ENCODE results near the gene ZNHIT2. TPM values are rescaled to one million over a fixed set of nuclear protein-coding genes. Genes with fewer than 3 reads are reported as not detected.

The ZNHIT2 gene
- total and polyA plus RNA-seq, 10 of the 15 experiments (the other 5 are each of a cell fraction or from before 2014, with no cell fraction given), result 0.24 to 20.4 (median 15.5) TPM; not detected in 1

DNA sequence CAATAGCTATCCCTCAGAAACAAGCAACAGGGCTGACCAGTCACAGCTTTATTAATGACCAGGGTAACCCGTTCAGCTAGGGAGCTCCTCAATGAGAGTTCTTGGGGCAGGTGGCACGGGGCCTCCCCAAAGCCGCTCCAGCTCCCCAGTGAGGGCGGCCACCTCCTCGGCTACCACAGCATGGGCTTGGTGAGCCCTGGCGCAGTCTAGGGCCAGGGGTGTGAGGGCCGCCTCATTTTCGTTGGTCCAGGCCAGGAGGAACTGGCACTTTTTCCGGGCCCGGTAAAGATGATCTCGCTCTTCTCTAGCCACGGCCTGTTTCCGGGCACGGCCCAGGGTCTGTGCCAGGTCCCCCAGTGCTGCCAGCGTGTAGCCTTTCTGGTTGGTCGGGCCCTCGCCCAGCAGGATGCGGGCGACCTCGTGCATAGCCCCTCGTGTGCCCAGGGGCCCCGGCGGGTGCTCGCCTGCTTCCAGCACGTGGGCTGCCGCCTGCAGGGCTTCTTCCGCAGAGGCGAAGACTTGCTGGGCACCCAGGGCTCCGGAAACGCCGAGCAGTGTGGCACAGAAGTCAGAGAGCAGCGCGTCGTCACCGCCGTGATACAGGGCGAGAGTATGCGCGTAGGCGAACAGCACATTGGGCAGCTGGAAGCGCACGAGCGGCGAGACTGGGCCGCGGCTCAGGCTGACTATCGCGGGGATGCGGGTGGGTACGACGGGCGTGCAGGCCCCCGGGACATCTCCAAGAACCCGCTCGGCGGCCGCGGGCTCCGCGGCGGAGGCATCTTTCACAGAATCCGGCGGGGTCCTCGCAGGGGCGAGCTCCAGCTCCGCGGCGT, 913 bp downstream of the ZNHIT2 start:
- intact Hi-C loops (cut with micrococcal nuclease; ENCODE audit: unreplicated experiment), result loop anchor here (1.0 to 10.0 kb wide), 5 partner anchors 76 to 342 kb away; partner anchors contain the start of genes DPF2, SAC3D1 and SF1
- ChIA-PET RAD21 (ENCODE audit: unreplicated experiment) (interaction anchor here (0.7 to 2.3 kb wide), 7 partner anchors 18 to 338 kb away, joined by 3 to 12 read pairs (median 5); partner anchors contain the start of genes CAPN1, SF1 and SYVN1), SMC1A (ENCODE audit: uncharacterized antibody, unreplicated experiment) (interaction anchor here (1.0 to 2.8 kb wide), 6 partner anchors 17 to 269 kb away, joined by 3 to 11 read pairs (median 7); partner anchors contain the start of genes ARL2 and SYVN1), CTCF (interaction anchor here (0.8 to 3.5 kb wide), 17 partner anchors 13 to 338 kb away, joined by 3 to 37 read pairs (median 5); partner anchors contain the start of genes ARL2, CAPN1, PPP2R5B and SF1), POLR2A (interaction anchor here (1.0 to 1.5 kb wide), 4 partner anchors 9 to 66 kb away, joined by 3 to 7 read pairs (median 5); partner anchors contain the start of genes CAPN1 and SYVN1)
- no TSS peak for BruUV-seq (replicated peaks)
- DNase-seq (ENCODE audit: low read depth, low spot score), result no peak
- Histone ChIP-seq H3K4me3 (peak overlapping the region; percentile 76), H3K79me2 (ENCODE audit: control insufficient read depth, insufficient read depth, low read length) (peaks cover 39% of the 10 kb centered on the region), H3K27me3 (replicated peaks in 1 of 2; ENCODE audit: control insufficient read depth in 2 of 2, insufficient read depth in 2 of 2, low read length in 1 of 2) (no peaks in the 10 kb centered on the region), H3K27ac (ENCODE audit: control insufficient read depth, insufficient read depth) (peak overlapping the region; percentile 68), H3K4me1 (ENCODE audit: control insufficient read depth, insufficient read depth, low read length) (peaks cover 29% of the 10 kb centered on the region), H2AFZ (ENCODE audit: control insufficient read depth, low read depth, low read length) (no peak overlapping the region; the same call in 1 of the 2 replicates), H3K9me3 (replicated peaks; ENCODE audit: control insufficient read depth, insufficient read depth, low read length) (no peaks in the 10 kb centered on the region), H3K4me2 (ENCODE audit: control insufficient read depth, insufficient read depth) (peak overlapping the region; percentile 90), H3K36me3 (ENCODE audit: control insufficient read depth in 2 of 2, insufficient read depth in 2 of 2, low read length in 1 of 2) (peaks cover 9 to 19% of the 10 kb centered on the region in 2 experiments), H3K9ac (ENCODE audit: control insufficient read depth, insufficient read depth, low read length) (peak overlapping the region; percentile 75), H4K20me1 (ENCODE audit: control insufficient read depth, insufficient read depth) (no peaks in the 10 kb centered on the region; the same call in 1 of the 2 replicates)
- ATAC-seq, result no peak
- 20% methylated on average over 67 of the region's 68 CpGs for WGBS (ENCODE audit: insufficient coverage, insufficient replicate concordance, low lambda C conversion rate, missing lambda C conversion rate)
- FAIRE-seq, result no peak
- in situ Hi-C loops (cut with MboI), result no loop called here
- no peak for TF ChIP-seq GABPA (IDR thresholded peaks at IDR 0.05; ENCODE audit: low read depth)
- no peak for TF ChIP-seq SREBF2 (IDR thresholded peaks at IDR 0.05; ENCODE audit: low read length)
- TF ChIP-seq, protein P1, sequence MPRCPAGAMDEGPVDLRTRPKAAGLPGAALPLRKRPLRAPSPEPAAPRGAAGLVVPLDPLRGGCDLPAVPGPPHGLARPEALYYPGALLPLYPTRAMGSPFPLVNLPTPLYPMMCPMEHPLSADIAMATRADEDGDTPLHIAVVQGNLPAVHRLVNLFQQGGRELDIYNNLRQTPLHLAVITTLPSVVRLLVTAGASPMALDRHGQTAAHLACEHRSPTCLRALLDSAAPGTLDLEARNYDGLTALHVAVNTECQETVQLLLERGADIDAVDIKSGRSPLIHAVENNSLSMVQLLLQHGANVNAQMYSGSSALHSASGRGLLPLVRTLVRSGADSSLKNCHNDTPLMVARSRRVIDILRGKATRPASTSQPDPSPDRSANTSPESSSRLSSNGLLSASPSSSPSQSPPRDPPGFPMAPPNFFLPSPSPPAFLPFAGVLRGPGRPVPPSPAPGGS (IDR thresholded peaks at IDR 0.05; ENCODE audit: borderline replicate concordance, insufficient read depth, low read depth, low read length, poor library complexity, severe bottlenecking), result peak; percentile 9
- peak; percentile 0; the same call in 1 of the 2 replicates for TF ChIP-seq POLR2A (IDR thresholded peaks at IDR 0.05; ENCODE audit: low read depth, low read length)
- TF ChIP-seq SIX5 (IDR thresholded peaks at IDR 0.05; ENCODE audit: low read depth, low read length, severe bottlenecking), result no peak
- no peak for TF ChIP-seq CHD1 (IDR thresholded peaks at IDR 0.05; ENCODE audit: low read depth, low read length)
- TF ChIP-seq, protein P2, sequence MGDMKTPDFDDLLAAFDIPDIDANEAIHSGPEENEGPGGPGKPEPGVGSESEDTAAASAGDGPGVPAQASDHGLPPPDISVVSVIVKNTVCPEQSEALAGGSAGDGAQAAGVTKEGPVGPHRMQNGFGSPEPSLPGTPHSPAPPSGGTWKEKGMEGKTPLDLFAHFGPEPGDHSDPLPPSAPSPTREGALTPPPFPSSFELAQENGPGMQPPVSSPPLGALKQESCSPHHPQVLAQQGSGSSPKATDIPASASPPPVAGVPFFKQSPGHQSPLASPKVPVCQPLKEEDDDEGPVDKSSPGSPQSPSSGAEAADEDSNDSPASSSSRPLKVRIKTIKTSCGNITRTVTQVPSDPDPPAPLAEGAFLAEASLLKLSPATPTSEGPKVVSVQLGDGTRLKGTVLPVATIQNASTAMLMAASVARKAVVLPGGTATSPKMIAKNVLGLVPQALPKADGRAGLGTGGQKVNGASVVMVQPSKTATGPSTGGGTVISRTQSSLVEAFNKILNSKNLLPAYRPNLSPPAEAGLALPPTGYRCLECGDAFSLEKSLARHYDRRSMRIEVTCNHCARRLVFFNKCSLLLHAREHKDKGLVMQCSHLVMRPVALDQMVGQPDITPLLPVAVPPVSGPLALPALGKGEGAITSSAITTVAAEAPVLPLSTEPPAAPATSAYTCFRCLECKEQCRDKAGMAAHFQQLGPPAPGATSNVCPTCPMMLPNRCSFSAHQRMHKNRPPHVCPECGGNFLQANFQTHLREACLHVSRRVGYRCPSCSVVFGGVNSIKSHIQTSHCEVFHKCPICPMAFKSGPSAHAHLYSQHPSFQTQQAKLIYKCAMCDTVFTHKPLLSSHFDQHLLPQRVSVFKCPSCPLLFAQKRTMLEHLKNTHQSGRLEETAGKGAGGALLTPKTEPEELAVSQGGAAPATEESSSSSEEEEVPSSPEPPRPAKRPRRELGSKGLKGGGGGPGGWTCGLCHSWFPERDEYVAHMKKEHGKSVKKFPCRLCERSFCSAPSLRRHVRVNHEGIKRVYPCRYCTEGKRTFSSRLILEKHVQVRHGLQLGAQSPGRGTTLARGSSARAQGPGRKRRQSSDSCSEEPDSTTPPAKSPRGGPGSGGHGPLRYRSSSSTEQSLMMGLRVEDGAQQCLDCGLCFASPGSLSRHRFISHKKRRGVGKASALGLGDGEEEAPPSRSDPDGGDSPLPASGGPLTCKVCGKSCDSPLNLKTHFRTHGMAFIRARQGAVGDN (IDR thresholded peaks at IDR 0.05), result no peak
- no peak for TF ChIP-seq CEBPB (IDR thresholded peaks at IDR 0.05; ENCODE audit: borderline replicate concordance in 1 of 2, low read depth in 2 of 2, low read length in 2 of 2)
- TF ChIP-seq, protein P3, sequence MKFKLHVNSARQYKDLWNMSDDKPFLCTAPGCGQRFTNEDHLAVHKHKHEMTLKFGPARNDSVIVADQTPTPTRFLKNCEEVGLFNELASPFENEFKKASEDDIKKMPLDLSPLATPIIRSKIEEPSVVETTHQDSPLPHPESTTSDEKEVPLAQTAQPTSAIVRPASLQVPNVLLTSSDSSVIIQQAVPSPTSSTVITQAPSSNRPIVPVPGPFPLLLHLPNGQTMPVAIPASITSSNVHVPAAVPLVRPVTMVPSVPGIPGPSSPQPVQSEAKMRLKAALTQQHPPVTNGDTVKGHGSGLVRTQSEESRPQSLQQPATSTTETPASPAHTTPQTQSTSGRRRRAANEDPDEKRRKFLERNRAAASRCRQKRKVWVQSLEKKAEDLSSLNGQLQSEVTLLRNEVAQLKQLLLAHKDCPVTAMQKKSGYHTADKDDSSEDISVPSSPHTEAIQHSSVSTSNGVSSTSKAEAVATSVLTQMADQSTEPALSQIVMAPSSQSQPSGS (IDR thresholded peaks at IDR 0.05; ENCODE audit: low read length), result no peak
- no peak for TF ChIP-seq ZNF622 (IDR thresholded peaks at IDR 0.05)
- TF ChIP-seq KLF5 (IDR thresholded peaks at IDR 0.05; ENCODE audit: partially characterized antibody), result no peak
- TF ChIP-seq ZNF207 (IDR thresholded peaks at IDR 0.05; ENCODE audit: borderline replicate concordance), result no peak
- no peak for TF ChIP-seq CREB1 (IDR thresholded peaks at IDR 0.05; ENCODE audit: low read depth)

Measured in GM12878 (cell line).